Stimulated activated CD4-positive, alpha-beta T cell treated with anti-CD3 and anti-CD28 coated beads, TNF-alpha, amount 100 ng/mL, for 24 hours (primary cell): ENCODE results near the gene CCND3.

Experiments used
- DNase-seq, 3 experiments: peaks; one replicate each; pipeline ENCODE4 v3.0.0-alpha.2; 2020; ENCODE audit warnings: low read depth in 3 of 3

CCND3 gene

GRCh38 chr6:41941280-41942066 lies at the start of gene CCND3:
Gene CCND3, minus strand, starts transcription at chr6:41941808. Its CDS starts 159 bp downstream, at chr6:41941649.
- peak; percentile 77 to 94 (median 84) for DNase-seq

GRCh38 chr6:41986339-41986738 lies 44.7 kb upstream of the CCND3 start:
- DNase-seq: no peak

GRCh38 chr6:41984623-41985022 lies 43.0 kb upstream of the CCND3 start:
- no peak for DNase-seq

- DNase-seq: peak in 2 of 3 experiments; percentile 20 to 29
These were observed 35.3 kb upstream of the CCND3 start for GRCh38 chr6:41976794-41977484.

GRCh38 chr6:41975276-41975675 lies 33.7 kb upstream of the CCND3 start:
- DNase-seq: no peak

- no peak for DNase-seq
These were observed 32.7 kb upstream of the CCND3 start for GRCh38 chr6:41974281-41974825.

- DNase-seq: no peak
These were observed 31.2 kb upstream of the CCND3 start for GRCh38 chr6:41972826-41973225.

GRCh38 chr6:41970436-41970846 lies 28.8 kb upstream of the CCND3 start:
- peak; percentile 50 to 74 (median 52) for DNase-seq

- no peak for DNase-seq
These were observed 26.0 kb upstream of the CCND3 start for GRCh38 chr6:41967312-41968287.

GRCh38 chr6:41966961-41967311 lies 25.3 kb upstream of the CCND3 start:
- no peak for DNase-seq

GRCh38 chr6:41966214-41966920 lies 24.8 kb upstream of the CCND3 start:
- DNase-seq: no peak

- no peak for DNase-seq
These were observed 24.0 kb upstream of the CCND3 start for GRCh38 chr6:41965429-41966213.

- no peak for DNase-seq
These were observed 22.7 kb upstream of the CCND3 start for GRCh38 chr6:41964201-41964887.

GRCh38 chr6:41963371-41963770 lies 21.8 kb upstream of the CCND3 start:
- DNase-seq: no peak

GRCh38 chr6:41960028-41960427 lies 18.4 kb upstream of the CCND3 start:
- no peak for DNase-seq

- DNase-seq: peak in 1 of 3 experiments; percentile 31
These were observed 16.6 kb upstream of the CCND3 start for GRCh38 chr6:41958022-41958856.

- no peak for DNase-seq
These were observed 15.5 kb upstream of the CCND3 start for GRCh38 chr6:41957117-41957516.

- DNase-seq: no peak
These were observed 13.8 kb upstream of the CCND3 start for GRCh38 chr6:41955412-41955811.

- no peak for DNase-seq
These were observed 13.1 kb upstream of the CCND3 start for GRCh38 chr6:41954668-41955067.
